GM18499 (cell line): ENCODE measurements around the gene CLNK.

ENCODE experiments used
- ATAC-seq: cut with Tn5 transposase; IDR thresholded peaks from one replicate; pipeline ENCODE4 v1.9.1; 2021; ENCODE audit warnings: moderate number of reproducible peaks; ENCODE audit not compliant: insufficient read depth, unreplicated experiment

CLNK gene

GRCh38 chr4:10466161-10466560, 218.4 kb downstream of the CLNK start:
- ATAC-seq = no peak

DNA sequence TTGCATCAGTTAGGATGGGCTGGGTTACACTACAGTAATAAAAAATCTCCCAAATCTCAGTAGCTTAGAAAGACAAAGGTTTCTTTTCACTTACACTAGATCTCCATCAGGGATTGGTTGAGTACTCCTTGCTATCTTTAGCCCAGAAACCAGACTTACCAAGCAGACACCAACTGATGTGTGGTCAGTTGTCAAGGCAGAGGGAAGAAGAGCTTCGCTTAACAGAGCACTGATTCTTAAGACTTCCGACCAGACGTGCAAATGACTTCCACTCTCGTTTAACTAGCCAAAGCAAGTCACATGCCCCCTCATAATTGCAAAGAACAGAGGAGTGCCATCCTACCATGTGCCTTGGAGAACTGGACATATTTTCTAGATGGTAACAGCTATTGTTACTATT, 221.7 kb downstream of the CLNK start:
- ATAC-seq = no peak

DNA sequence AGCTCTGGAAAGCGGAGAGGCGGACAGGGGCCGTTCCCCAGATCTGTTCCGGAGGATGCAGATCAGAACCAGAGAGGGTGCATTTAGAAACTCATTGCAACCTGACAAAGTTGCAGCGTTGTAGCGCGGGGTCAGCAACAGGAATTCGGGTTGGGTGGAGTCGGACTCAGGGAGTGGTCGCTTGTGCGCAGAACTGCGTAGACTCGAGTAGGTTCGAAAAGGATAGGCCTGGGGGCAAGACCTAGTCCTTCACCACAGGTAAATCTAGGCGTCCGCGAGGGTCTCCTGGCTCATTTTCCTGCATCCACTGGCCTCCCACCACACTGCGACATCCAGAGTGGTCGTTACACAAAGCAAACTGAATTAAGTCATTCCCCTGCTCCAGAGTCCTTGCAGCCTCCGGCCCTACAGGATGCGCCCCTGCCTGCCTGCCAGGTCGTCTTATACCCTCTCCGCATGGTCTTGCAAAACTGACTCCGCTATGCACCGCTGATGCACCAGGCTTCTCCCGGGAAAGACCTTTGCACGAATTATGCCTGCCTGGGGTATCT, 222.6 kb downstream of the CLNK start:
- no peak for ATAC-seq

DNA sequence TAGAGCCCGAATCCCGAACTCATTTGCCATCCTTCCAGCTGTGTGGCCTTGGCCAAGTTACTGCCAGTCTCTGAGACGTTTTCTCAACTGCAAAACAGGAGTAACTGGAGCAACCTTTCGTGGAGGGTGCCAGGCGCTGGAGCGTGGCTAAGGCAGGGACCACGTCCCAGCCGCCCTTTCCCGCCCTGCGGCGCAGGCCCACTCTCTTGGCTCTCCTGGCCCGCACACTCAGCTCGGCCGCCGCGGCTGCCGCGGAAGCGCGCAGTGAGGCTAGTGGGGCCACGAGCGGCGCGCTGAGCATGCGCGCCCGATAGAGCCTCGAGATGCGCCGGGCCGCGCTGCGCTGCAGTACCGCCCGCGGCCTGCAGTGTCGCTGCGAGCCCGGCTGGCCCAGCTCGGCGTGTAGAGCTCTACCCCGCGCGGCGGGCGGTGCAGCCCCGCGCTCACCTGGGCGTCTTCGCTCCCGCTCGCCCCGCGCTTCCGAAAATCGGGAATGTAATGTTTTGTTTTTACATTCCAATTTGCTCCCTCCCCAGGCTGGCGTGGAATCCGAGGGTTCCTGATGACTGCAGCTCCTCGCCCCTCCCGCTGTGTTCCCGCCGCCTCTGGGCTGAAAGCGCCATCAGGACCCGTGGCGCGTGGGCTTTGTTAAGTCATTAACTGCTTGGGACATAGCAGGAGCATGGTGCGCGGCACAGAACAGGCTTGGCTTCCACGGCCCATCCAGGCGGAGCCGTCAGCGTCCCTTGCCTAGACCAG, 223.3 kb downstream of the CLNK start:
- ATAC-seq = peak; percentile 38

DNA sequence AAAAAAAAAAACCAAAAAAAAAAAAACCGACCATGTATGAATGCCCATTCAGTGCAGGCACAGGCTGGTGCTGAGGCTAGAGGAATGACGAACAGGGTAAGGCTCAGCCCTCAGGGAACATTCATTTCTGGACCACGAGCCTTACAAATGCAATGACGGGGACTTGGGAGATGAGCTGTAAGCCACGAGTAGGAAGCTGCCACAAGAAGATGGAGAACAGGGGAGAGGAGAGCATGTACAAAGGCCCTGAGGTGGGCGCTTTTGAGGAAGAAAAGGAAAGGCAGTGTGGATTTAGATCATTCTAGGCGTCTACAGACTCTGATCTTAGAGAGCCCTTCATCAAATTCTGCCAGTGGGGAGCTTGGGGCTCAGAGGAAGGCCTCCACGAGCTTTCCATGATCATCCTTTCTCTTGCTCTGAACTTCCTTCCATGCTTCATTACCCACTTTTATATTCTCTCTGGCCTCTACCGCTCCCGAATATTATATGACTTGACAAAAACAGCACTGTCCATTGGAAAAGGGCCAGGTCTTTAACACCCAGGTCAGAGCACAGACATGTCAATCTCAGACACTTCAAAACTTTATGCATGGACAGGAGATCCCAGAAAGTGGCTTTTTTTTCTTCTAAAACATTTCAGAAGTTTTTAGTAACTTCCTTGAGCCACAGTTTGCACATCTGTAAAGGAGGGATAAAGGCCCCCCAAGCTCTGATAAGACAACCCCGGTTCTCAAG, 224.1 kb downstream of the CLNK start:
- no peak for ATAC-seq

GRCh38 chr4:10459305-10459704, 225.3 kb downstream of the CLNK start:
- ATAC-seq = no peak

- ATAC-seq = no peak
These were observed 226.4 kb downstream of the CLNK start for GRCh38 chr4:10458177-10458576.

GRCh38 chr4:10457255-10457801, 227.2 kb downstream of the CLNK start, which contains the start of gene ZNF518B:
TSS of gene ZNF518B (minus strand) at chr4:10457426. CDS start at chr4:10446328, 11,098 bp downstream.
- peak; percentile 49 for ATAC-seq

- peak; percentile 28 for ATAC-seq
These were observed 227.8 kb downstream of the CLNK start for GRCh38 chr4:10456595-10457254.

GRCh38 chr4:10456260-10456594, 228.3 kb downstream of the CLNK start:
- ATAC-seq = no peak

GRCh38 chr4:10455133-10455532, 229.4 kb downstream of the CLNK start:
- no peak for ATAC-seq

DNA sequence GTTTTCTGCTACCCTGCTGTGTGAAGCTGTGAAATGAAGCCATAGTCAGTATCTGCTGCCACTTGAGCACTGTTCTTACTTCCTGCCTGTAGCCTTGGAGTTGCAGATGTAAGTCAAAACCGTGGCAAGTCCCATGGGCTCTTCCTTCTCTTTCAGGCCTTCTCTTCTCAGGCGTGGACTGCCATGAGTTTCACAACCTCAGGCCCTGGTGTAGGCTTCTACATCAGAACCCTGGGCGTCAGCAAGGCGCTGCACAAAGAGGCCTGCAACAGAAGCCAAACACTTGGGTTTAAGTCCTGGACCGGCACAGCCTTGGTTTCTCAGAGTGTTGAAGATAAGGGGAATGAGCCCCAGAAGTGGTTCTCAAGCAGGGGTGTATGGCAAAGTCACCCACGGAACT, 229.8 kb downstream of the CLNK start:
- ATAC-seq = no peak

DNA sequence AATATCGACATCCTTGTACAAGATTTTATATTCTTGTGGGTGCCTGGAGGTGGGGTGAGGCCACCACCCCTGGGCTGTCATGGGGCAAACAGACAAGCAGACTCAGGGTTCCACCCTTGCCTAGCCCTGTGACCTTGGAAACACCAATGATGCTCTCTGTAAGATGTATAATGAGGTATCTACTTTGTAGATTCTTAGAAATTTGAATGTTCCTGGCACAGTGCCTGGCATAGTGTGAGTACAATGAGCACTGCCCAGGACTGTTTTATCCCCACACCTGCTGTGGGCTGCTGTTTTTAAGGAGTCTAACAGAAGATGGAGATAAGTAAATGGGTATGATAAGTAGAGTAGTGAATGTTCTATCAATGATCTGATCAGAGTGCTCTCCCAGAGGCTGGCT, 230.4 kb downstream of the CLNK start:
- no peak for ATAC-seq

- no peak for ATAC-seq
These were observed 235.6 kb downstream of the CLNK start for GRCh38 chr4:10448991-10449390.

DNA sequence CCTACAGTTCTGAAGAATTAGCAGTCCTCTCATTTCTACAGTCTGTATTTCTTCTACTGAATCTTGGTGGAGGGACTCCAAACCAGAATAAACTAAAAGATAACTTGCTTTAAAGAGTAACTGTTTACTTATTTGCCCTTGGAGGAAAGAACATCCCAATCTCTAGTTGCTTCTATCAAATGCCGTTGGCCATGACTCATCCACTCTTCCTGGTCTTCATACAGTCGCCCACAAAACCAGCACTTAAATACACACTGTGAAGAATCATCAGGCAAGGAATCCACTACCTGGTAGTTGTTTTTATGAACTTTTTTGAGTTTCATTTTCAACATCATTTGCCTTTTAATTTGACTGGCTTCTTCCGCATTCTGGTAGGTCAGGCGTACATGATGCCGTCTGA, 241.6 kb downstream of the CLNK start:
- no peak for ATAC-seq

GRCh38 chr4:10441512-10441911, 243.1 kb downstream of the CLNK start:
- ATAC-seq = no peak

GRCh38 chr4:10438924-10439323, 245.6 kb downstream of the CLNK start:
- peak; percentile 76 for ATAC-seq

GRCh38 chr4:10437735-10438134, 246.8 kb downstream of the CLNK start:
- ATAC-seq = no peak
